Measurements from ENCODE around the gene E2F1.

- no peak for TF ChIP-seq CTCF (IDR thresholded peaks at IDR 0.05)
- TF ChIP-seq EP300 (IDR thresholded peaks at IDR 0.05), result no peak
Measured at GRCh38 chr20:33669873-33670640, 16.1 kb downstream of the E2F1 start.

All from ovary (tissue), 3 donors.